Neural crest cell (in vitro differentiated cells): ENCODE data around the gene CAVIN1. TPM values are rescaled to one million over a fixed set of nuclear protein-coding genes. Genes with fewer than 3 reads are reported as not detected.
"Not testable (repeated sequence)": the region's sequence is repeated elsewhere in the genome, so short reads cannot be mapped to it uniquely, and the experiment has no call there.

ENCODE experiments used
- DNase-seq: peaks from one replicate; pipeline ENCODE4 v3.0.0; 2021; ENCODE audit warnings: low read depth, mixed read lengths, low spot score
- H3K27ac Mint-ChIP-seq: one replicate; pipeline ENCODE4 v1.8.0; 2021; ENCODE audit warnings: mild to moderate bottlenecking, mixed read lengths; ENCODE audit not compliant: unreplicated experiment
- H3K27me3 Mint-ChIP-seq: 2 replicates; pipeline ENCODE4 v1.8.0; 2021; ENCODE audit warnings: low read depth, mild to moderate bottlenecking, mixed read lengths
- H3K36me3 Mint-ChIP-seq: 2 replicates; pipeline ENCODE4 v1.8.0; 2021; ENCODE audit warnings: low read depth, mild to moderate bottlenecking, mixed read lengths
- H3K4me1 Mint-ChIP-seq: 2 replicates; pipeline ENCODE4 v1.8.0; 2021; ENCODE audit warnings: mixed read lengths
- H3K4me3 Mint-ChIP-seq: one replicate; pipeline ENCODE4 v1.8.0; 2021; ENCODE audit warnings: mild to moderate bottlenecking, mixed read lengths
- H3K9me3 Mint-ChIP-seq: 2 replicates; pipeline ENCODE4 v1.8.0; 2021; ENCODE audit warnings: mixed read lengths
- CTCF ChIP-seq: fragments of 200-600 bp; sonication (generic); conservative IDR thresholded peaks from 2 replicates; pipeline ENCODE4 v1.5.0; 2021; ENCODE audit warnings: antibody characterized with exemption, mild to moderate bottlenecking
- total RNA-seq: library from RNA; stranded (reverse); gene quantifications from 2 replicates; pipeline ENCODE4 v1.2.1, GENCODE V29; 2021

Gene CAVIN1
- total RNA-seq, 1 donor from 2014 or later, result 0.09 TPM

GRCh38 chr17:42424991-42425610, 2.0 kb upstream of the CAVIN1 start:
- no peak overlapping the region for H3K4me3 Mint-ChIP-seq
- no peak overlapping the region for H3K27ac Mint-ChIP-seq
- H3K36me3 Mint-ChIP-seq, result no peaks in the 10 kb centered on the region
- H3K9me3 Mint-ChIP-seq, result no peaks in the 10 kb centered on the region
- peaks cover 64% of the 10 kb centered on the region for H3K27me3 Mint-ChIP-seq
- H3K4me1 Mint-ChIP-seq, result peaks cover 27% of the 10 kb centered on the region
- DNase-seq, result no peak
- TF ChIP-seq CTCF, result no peak

DNA sequence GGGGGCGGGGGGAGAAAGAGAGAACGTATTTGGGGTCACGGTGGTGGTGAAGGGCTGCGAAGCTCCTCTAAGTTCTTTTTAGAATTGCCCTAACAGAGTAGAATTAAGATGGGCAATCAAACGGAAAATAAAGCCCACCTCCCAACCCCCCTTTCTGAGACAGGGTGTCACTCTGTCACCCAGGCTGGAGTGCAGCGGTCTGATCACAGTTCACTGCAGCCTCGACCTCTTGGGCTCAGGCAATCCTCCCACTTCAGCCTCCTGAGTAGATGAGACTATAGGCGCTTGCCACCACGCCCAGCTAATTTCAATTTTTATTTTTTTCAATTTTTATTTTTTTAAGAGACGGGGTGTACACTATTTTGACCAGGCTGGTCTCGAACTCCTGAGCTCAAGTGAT, 710 bp upstream of the CAVIN1 start:
- peaks cover 23% of the 10 kb centered on the region for H3K4me1 Mint-ChIP-seq
- no peak overlapping the region for H3K4me3 Mint-ChIP-seq
- no peak for TF ChIP-seq CTCF
- H3K27ac Mint-ChIP-seq, result no peak overlapping the region
- DNase-seq, result no peak
- no peaks in the 10 kb centered on the region for H3K36me3 Mint-ChIP-seq
- H3K27me3 Mint-ChIP-seq, result peaks cover 74% of the 10 kb centered on the region
- no peaks in the 10 kb centered on the region for H3K9me3 Mint-ChIP-seq

- H3K36me3 Mint-ChIP-seq, result no peaks in the 10 kb centered on the region
- H3K4me1 Mint-ChIP-seq, result peaks cover 16% of the 10 kb centered on the region
- no peak for DNase-seq
- no peak overlapping the region for H3K27ac Mint-ChIP-seq
- no peak for TF ChIP-seq CTCF
- peaks cover 76% of the 10 kb centered on the region for H3K27me3 Mint-ChIP-seq
- H3K9me3 Mint-ChIP-seq, result no peaks in the 10 kb centered on the region
- H3K4me3 Mint-ChIP-seq, result peak overlapping the region; percentile 68
Observed at GRCh38 chr17:42422412-42422957, 571 bp downstream of the CAVIN1 start.

DNA sequence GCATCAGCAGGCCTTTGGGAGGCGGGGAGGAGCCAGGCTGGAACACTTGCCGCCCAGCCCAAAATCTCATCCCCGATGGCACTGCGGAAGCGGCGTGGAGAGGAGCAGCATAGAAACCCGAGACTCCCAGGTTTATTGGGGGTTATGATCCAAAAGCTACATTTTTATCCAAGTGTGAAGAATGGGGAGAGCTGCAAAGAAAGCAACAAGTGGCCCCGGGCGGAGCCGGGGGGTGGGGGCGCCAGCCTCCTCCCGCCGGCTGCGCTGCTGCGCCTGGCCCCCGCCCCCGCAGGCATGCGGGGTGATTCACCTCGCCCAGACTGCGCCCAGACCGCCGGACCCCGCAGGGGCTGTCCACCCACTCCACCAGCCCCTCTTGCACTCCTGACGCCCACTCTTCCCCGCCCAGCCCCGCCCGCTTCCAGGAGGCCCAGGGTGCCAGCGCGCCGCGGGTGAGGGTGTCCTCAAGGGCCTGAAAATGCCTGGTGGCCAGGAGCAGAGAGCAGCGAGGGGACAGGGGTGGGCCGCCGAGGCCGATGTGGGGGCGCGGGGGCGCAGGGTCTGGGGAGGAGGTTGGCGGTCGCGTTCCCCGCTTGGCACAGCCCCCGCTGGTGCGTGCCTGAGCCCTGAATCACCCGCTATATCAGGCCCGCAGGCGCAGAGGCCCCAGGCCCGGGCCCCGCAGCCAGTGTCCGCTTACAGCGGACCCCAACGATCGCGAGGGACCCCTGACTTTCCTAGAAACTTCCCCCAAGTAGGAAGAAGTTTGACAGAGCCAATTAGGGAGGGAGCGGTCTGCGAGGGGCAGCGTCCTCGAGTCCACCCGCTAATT, 1.3 kb downstream of the CAVIN1 start:
- Mint-ChIP-seq H3K4me1 (peaks cover 16% of the 10 kb centered on the region), H3K36me3 (no peaks in the 10 kb centered on the region), H3K4me3 (peak overlapping the region; percentile 81), H3K27me3 (peaks cover 77% of the 10 kb centered on the region), H3K9me3 (no peaks in the 10 kb centered on the region), H3K27ac (no peak overlapping the region)
- TF ChIP-seq CTCF, result no peak
- no peak for DNase-seq

GRCh38 chr17:42421136-42421506, 1.9 kb downstream of the CAVIN1 start:
- Mint-ChIP-seq H3K27me3 (peaks cover 76% of the 10 kb centered on the region), H3K4me3 (peak overlapping the region; percentile 81), H3K4me1 (peaks cover 16% of the 10 kb centered on the region), H3K27ac (no peak overlapping the region), H3K36me3 (no peaks in the 10 kb centered on the region), H3K9me3 (no peaks in the 10 kb centered on the region)
- no peak for TF ChIP-seq CTCF
- DNase-seq, result no peak

- H3K4me3 Mint-ChIP-seq, H3K36me3 Mint-ChIP-seq, DNase-seq, H3K27ac Mint-ChIP-seq, H3K9me3 Mint-ChIP-seq: not testable (repeated sequence)
- Mint-ChIP-seq H3K27me3 (peaks cover 47% of the 10 kb centered on the region), H3K4me1 (peaks cover 12% of the 10 kb centered on the region)
Observed at GRCh38 chr17:42417981-42418380, 5.1 kb downstream of the CAVIN1 start.
